ENCODE measurements around the gene KHDC3L.

Gene KHDC3L

DNA sequence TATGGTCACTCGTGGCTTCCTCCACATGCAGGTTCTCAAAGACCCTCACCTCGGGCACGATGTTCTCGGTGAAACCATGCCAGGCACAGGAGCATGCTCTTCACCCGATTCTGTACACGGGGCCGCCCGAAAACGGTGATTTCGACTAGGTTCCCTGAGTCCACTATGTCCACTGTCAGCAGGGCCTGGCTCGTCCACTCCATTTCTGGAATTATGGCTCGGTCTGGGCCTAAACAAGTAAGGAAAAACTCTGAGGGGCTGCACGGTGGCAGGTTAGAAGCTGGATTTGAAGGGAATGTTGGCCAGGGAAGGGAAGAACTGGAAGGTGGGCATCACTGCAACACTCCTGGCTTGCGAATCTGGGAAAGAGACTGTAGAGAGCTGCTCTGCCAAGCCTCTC lies 6.7 kb downstream of the KHDC3L start:
- Histone ChIP-seq H3K27ac (ENCODE audit: low read length) (no peak overlapping the region), H2AFZ (ENCODE audit: low read depth, low read length) (no peak overlapping the region), H3K27me3 (ENCODE audit: low read depth, low read length) (no peaks in the 10 kb centered on the region), H4K20me1 (ENCODE audit: insufficient read depth, low read length) (no peaks in the 10 kb centered on the region), H3K4me2 (ENCODE audit: low read length) (no peak overlapping the region), H3K9me3 (ENCODE audit: insufficient read depth, low read length) (peaks cover 9% of the 10 kb centered on the region; the same call in 1 of the 2 replicates), H3K36me3 (replicated peaks; ENCODE audit: low read depth, low read length) (no peaks in the 10 kb centered on the region), H3K79me2 (ENCODE audit: low read length) (no peaks in the 10 kb centered on the region), H3K9ac (ENCODE audit: low read length) (no peak overlapping the region), H3K4me3 (ENCODE audit: low read length) (no peak overlapping the region), H3K4me1 (ENCODE audit: low read length) (no peaks in the 10 kb centered on the region)
- no peak for TF ChIP-seq EZH2phosphoT487 (IDR thresholded peaks at IDR 0.05; ENCODE audit: low read depth)
- TF ChIP-seq, protein P1, sequence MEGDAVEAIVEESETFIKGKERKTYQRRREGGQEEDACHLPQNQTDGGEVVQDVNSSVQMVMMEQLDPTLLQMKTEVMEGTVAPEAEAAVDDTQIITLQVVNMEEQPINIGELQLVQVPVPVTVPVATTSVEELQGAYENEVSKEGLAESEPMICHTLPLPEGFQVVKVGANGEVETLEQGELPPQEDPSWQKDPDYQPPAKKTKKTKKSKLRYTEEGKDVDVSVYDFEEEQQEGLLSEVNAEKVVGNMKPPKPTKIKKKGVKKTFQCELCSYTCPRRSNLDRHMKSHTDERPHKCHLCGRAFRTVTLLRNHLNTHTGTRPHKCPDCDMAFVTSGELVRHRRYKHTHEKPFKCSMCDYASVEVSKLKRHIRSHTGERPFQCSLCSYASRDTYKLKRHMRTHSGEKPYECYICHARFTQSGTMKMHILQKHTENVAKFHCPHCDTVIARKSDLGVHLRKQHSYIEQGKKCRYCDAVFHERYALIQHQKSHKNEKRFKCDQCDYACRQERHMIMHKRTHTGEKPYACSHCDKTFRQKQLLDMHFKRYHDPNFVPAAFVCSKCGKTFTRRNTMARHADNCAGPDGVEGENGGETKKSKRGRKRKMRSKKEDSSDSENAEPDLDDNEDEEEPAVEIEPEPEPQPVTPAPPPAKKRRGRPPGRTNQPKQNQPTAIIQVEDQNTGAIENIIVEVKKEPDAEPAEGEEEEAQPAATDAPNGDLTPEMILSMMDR (IDR thresholded peaks at IDR 0.05; ENCODE audit: low read depth, low read length): no peak

DNA sequence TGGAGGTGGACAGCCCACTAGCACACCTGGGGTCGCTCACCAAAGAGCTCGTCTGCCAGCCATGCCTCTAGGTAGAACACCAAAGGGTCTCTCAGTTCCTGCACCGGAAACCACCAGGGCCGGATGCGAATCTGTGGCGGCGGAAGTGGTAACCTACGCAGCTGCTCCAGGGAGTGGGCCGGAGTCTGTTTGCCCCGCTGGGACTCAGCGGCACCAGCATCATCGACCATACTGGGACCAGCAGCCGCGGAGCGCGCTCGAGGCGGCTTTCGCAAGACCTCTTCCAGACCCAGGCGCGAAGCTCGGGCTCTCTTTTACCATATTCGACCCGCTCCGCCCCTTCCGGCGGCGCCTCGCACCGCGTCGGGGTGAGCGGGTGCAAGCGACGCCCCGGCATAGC lies 7.1 kb downstream of the KHDC3L start, which contains the start of gene OOEP:
TSS of gene OOEP (minus strand) at position 335 of the 400 bp plus-strand sequence. CDS start at position 230, 105 bp downstream.
- no peaks in the 10 kb centered on the region for H3K27me3 ChIP-seq (ENCODE audit: low read depth, low read length)
- H3K4me1 ChIP-seq (ENCODE audit: low read length): no peaks in the 10 kb centered on the region
- peaks cover 9% of the 10 kb centered on the region; the same call in 1 of the 2 replicates for H3K9me3 ChIP-seq (ENCODE audit: insufficient read depth, low read length)
- no peak within 1 kb of the TSS for H3K4me3 ChIP-seq (ENCODE audit: low read length)
- no peaks in the 10 kb centered on the region for H3K36me3 ChIP-seq (replicated peaks; ENCODE audit: low read depth, low read length)
- no peak within 1 kb of the TSS for H3K9ac ChIP-seq (ENCODE audit: low read length)
- H4K20me1 ChIP-seq (ENCODE audit: insufficient read depth, low read length): no peaks in the 10 kb centered on the region
- H3K4me2 ChIP-seq (ENCODE audit: low read length): no peak within 1 kb of the TSS
- no peak within 1 kb of the TSS for H2AFZ ChIP-seq (ENCODE audit: low read depth, low read length)
- H3K79me2 ChIP-seq (ENCODE audit: low read length): no peaks in the 10 kb centered on the region
- no peak for TF ChIP-seq EZH2phosphoT487 (IDR thresholded peaks at IDR 0.05; ENCODE audit: low read depth)
- H3K27ac ChIP-seq (ENCODE audit: low read length): no peak within 1 kb of the TSS

DNA sequence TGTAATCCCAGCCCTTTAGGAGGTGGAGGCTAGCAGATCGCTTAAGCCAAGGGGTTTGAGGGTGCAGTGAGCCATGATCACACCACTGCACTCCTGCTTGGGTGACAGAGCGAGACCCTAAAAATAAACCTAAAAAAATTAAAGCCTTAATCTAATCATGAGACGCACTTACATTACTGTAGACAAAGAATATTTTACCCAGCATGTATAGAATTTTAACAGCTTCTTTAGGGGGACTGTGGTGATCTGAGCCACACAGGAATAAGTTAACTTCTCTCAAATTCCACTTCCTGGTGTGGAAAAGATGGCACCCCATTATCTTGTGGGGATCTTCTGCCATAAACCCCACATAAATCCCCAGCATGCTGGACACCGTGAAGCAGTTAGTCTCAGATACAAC lies 9.5 kb downstream of the KHDC3L start:
- no peaks in the 10 kb centered on the region for H3K79me2 ChIP-seq (ENCODE audit: low read length)
- no peak overlapping the region for H3K4me2 ChIP-seq (ENCODE audit: low read length)
- TF ChIP-seq, protein P1 (IDR thresholded peaks at IDR 0.05; ENCODE audit: low read depth, low read length): no peak
- no peak for TF ChIP-seq EZH2phosphoT487 (IDR thresholded peaks at IDR 0.05; ENCODE audit: low read depth)
- H3K27me3 ChIP-seq (ENCODE audit: low read depth, low read length): no peaks in the 10 kb centered on the region
- H3K27ac ChIP-seq (ENCODE audit: low read length): no peak overlapping the region
- H4K20me1 ChIP-seq (ENCODE audit: insufficient read depth, low read length): no peaks in the 10 kb centered on the region
- H3K4me3 ChIP-seq (ENCODE audit: low read length): no peak overlapping the region
- H3K4me1 ChIP-seq (ENCODE audit: low read length): no peaks in the 10 kb centered on the region
- H3K36me3 ChIP-seq (replicated peaks; ENCODE audit: low read depth, low read length): no peaks in the 10 kb centered on the region
- peaks cover 9% of the 10 kb centered on the region; the same call in 1 of the 2 replicates for H3K9me3 ChIP-seq (ENCODE audit: insufficient read depth, low read length)
- H2AFZ ChIP-seq (ENCODE audit: low read depth, low read length): no peak overlapping the region
- no peak overlapping the region for H3K9ac ChIP-seq (ENCODE audit: low read length)

- Histone ChIP-seq H3K27ac (ENCODE audit: low read length) (no peak overlapping the region), H3K79me2 (ENCODE audit: low read length) (no peaks in the 10 kb centered on the region), H3K9ac (ENCODE audit: low read length) (no peak overlapping the region), H2AFZ (ENCODE audit: low read depth, low read length) (no peak overlapping the region), H3K4me2 (ENCODE audit: low read length) (no peak overlapping the region), H3K9me3 (ENCODE audit: insufficient read depth, low read length) (peaks cover 9% of the 10 kb centered on the region; the same call in 1 of the 2 replicates), H4K20me1 (ENCODE audit: insufficient read depth, low read length) (no peaks in the 10 kb centered on the region), H3K27me3 (ENCODE audit: low read depth, low read length) (no peaks in the 10 kb centered on the region), H3K36me3 (replicated peaks; ENCODE audit: low read depth, low read length) (no peaks in the 10 kb centered on the region), H3K4me3 (ENCODE audit: low read length) (no peak overlapping the region), H3K4me1 (ENCODE audit: low read length) (no peaks in the 10 kb centered on the region)
- no peak for TF ChIP-seq EZH2phosphoT487 (IDR thresholded peaks at IDR 0.05; ENCODE audit: low read depth)
- TF ChIP-seq, protein P1 (IDR thresholded peaks at IDR 0.05; ENCODE audit: low read depth, low read length): no peak
Observed at GRCh38 chr6:73372516-73372915, 10.1 kb downstream of the KHDC3L start.

Measured in OCI-LY3 (cell line).